ENCODE data around the gene DIP2B. TPM values are rescaled to one million over a fixed set of nuclear protein-coding genes. Genes with fewer than 3 reads are reported as not detected.
"Not testable (repeated sequence)": the region's sequence is repeated elsewhere in the genome, so short reads cannot be mapped to it uniquely, and the experiment has no call there.

DIP2B gene
- total RNA-seq, 1 donor from 2014 or later, result 25.3 TPM

- peak; percentile 72 for DNase-seq (ENCODE audit: low read depth)
Measured at GRCh38 chr12:50765095-50765911, 260.5 kb downstream of the DIP2B start.

- DNase-seq (ENCODE audit: low read depth), result no peak
Measured at GRCh38 chr12:50768391-50768790, 263.6 kb downstream of the DIP2B start.

- DNase-seq (ENCODE audit: low read depth), result not testable (repeated sequence)
Measured at GRCh38 chr12:50768813-50769212, 264.0 kb downstream of the DIP2B start.

GRCh38 chr12:50771409-50771808 lies 266.6 kb downstream of the DIP2B start:
- DNase-seq (ENCODE audit: low read depth), result no peak

GRCh38 chr12:50772470-50772869 lies 267.7 kb downstream of the DIP2B start:
- DNase-seq (ENCODE audit: low read depth), result no peak

GRCh38 chr12:50772877-50773276 lies 268.1 kb downstream of the DIP2B start:
- DNase-seq (ENCODE audit: low read depth), result no peak

GRCh38 chr12:50775251-50775650 lies 270.5 kb downstream of the DIP2B start:
- no peak for DNase-seq (ENCODE audit: low read depth)

- DNase-seq (ENCODE audit: low read depth), result no peak
Measured at GRCh38 chr12:50776749-50777728, 272.3 kb downstream of the DIP2B start.

- DNase-seq (ENCODE audit: low read depth), result no peak
Measured at GRCh38 chr12:50778663-50779590, 274.1 kb downstream of the DIP2B start.

GRCh38 chr12:50780013-50780412 lies 275.2 kb downstream of the DIP2B start:
- no peak for DNase-seq (ENCODE audit: low read depth)

GRCh38 chr12:50784501-50784900 lies 279.7 kb downstream of the DIP2B start:
- DNase-seq (ENCODE audit: low read depth), result no peak

GRCh38 chr12:50785406-50786001 lies 280.7 kb downstream of the DIP2B start:
- peak; percentile 23 for DNase-seq (ENCODE audit: low read depth)

GRCh38 chr12:50786498-50787231 lies 281.9 kb downstream of the DIP2B start:
- peak; percentile 83 for DNase-seq (ENCODE audit: low read depth)

GRCh38 chr12:50787618-50788017 lies 282.8 kb downstream of the DIP2B start:
- no peak for DNase-seq (ENCODE audit: low read depth)

GRCh38 chr12:50788561-50788960 lies 283.8 kb downstream of the DIP2B start:
- DNase-seq (ENCODE audit: low read depth), result peak; percentile 41

GRCh38 chr12:50790081-50790480 lies 285.3 kb downstream of the DIP2B start:
- no peak for DNase-seq (ENCODE audit: low read depth)
